ENCODE results near the gene BTG2. TPM values are rescaled to one million over a fixed set of nuclear protein-coding genes. Genes with fewer than 3 reads are reported as not detected.
"Not testable (repeated sequence)": the region's sequence is repeated elsewhere in the genome, so short reads cannot be mapped to it uniquely, and the experiment has no call there.

Gene BTG2
- total RNA-seq, 4 donors from 2014 or later, result 41.9 to 82.1 (median 51.9) TPM

DNA sequence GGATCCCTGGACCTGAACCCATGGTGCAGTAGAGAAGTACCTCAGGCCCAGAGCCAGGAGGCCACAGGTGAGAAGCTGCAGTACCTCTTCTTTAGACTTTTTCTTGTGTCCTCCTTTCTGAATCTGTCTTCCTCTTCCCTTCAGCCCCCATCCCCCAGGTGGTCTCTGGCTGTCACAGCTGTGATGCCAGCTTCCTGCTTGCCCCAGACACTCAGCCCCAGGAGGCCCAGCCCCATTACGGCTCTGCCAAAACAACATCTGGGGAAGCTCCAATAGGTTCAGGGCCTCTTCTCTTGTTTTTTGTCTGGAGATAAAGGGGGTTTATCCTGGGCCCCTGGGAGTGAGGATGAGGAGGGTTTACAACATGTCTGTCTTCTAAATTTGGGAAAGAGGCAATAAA lies 9.5 kb upstream of the BTG2 start:
- H3K27me3 ChIP-seq, result no peaks in the 10 kb centered on the region
- H3K4me1 ChIP-seq, result peaks cover 7 to 9% of the 10 kb centered on the region in 2 donors
- intact Hi-C loops (cut with DNase I), result no loop called here
- H3K4me3 ChIP-seq (replicated peaks in 1 of 3), result no peak overlapping the region
- 95 to 100% methylated on average over 1 of the region's 1 CpG for WGBS, 2 donors
- no peaks in the 10 kb centered on the region for H3K9me3 ChIP-seq
- no peak for TF ChIP-seq POLR2A (IDR thresholded peaks at IDR 0.05)
- TF ChIP-seq, protein P1, sequence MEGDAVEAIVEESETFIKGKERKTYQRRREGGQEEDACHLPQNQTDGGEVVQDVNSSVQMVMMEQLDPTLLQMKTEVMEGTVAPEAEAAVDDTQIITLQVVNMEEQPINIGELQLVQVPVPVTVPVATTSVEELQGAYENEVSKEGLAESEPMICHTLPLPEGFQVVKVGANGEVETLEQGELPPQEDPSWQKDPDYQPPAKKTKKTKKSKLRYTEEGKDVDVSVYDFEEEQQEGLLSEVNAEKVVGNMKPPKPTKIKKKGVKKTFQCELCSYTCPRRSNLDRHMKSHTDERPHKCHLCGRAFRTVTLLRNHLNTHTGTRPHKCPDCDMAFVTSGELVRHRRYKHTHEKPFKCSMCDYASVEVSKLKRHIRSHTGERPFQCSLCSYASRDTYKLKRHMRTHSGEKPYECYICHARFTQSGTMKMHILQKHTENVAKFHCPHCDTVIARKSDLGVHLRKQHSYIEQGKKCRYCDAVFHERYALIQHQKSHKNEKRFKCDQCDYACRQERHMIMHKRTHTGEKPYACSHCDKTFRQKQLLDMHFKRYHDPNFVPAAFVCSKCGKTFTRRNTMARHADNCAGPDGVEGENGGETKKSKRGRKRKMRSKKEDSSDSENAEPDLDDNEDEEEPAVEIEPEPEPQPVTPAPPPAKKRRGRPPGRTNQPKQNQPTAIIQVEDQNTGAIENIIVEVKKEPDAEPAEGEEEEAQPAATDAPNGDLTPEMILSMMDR (IDR thresholded peaks at IDR 0.05), result no peak
- H3K36me3 ChIP-seq, result no peaks in the 10 kb centered on the region
- no peak overlapping the region for H3K27ac ChIP-seq
- DNase-seq, result no peak

GRCh38 chr1:203296460-203297073 lies 8.8 kb upstream of the BTG2 start:
- Histone ChIP-seq H3K27me3 (no peaks in the 10 kb centered on the region), H3K36me3 (no peaks in the 10 kb centered on the region), H3K4me1 (peaks cover 0 to 1% of the 10 kb centered on the region in 2 donors), H3K4me3 (replicated peaks in 1 of 3) (no peak overlapping the region), H3K27ac (no peak overlapping the region), H3K9me3 (no peaks in the 10 kb centered on the region)
- no peak for DNase-seq
- no peak for TF ChIP-seq POLR2A (IDR thresholded peaks at IDR 0.05)
- TF ChIP-seq, protein P1 (IDR thresholded peaks at IDR 0.05), result no peak
- intact Hi-C loops (cut with DNase I), result no loop called here
- WGBS, 2 donors, result 89 to 94% methylated on average over 7 of the region's 7 CpGs

DNA sequence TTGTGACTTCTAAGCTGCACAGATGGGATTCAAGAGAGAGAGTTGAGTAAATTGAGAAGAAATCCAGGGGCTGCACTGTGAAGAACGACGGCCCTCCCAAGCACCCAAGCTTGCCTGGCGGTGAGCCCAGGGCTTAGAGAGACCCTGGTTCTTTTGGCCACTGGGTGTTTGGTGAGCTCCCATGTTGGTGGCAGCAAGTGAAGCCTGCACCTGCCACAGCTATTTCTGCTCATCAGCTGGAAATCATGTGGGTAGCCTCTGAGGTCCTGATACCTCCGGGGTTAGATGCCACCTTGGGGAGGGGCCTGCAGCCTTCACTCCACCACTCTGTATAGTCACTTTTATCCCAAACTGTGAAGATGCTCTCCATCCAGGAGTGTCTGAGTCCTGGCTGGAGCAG lies 6.2 kb upstream of the BTG2 start:
- H3K27ac ChIP-seq, result no peak overlapping the region
- H3K4me1 ChIP-seq, result no peaks in the 10 kb centered on the region
- H3K4me3 ChIP-seq (replicated peaks in 1 of 3), result no peak overlapping the region
- intact Hi-C loops (cut with DNase I), result no loop called here
- no peaks in the 10 kb centered on the region for H3K9me3 ChIP-seq
- H3K27me3 ChIP-seq, result no peaks in the 10 kb centered on the region
- TF ChIP-seq POLR2A (IDR thresholded peaks at IDR 0.05), result no peak
- TF ChIP-seq, protein P1 (IDR thresholded peaks at IDR 0.05), result no peak
- no peak for DNase-seq
- 79 to 85% methylated on average over 4 of the region's 4 CpGs for WGBS, 2 donors
- H3K36me3 ChIP-seq, result no peaks in the 10 kb centered on the region

DNA sequence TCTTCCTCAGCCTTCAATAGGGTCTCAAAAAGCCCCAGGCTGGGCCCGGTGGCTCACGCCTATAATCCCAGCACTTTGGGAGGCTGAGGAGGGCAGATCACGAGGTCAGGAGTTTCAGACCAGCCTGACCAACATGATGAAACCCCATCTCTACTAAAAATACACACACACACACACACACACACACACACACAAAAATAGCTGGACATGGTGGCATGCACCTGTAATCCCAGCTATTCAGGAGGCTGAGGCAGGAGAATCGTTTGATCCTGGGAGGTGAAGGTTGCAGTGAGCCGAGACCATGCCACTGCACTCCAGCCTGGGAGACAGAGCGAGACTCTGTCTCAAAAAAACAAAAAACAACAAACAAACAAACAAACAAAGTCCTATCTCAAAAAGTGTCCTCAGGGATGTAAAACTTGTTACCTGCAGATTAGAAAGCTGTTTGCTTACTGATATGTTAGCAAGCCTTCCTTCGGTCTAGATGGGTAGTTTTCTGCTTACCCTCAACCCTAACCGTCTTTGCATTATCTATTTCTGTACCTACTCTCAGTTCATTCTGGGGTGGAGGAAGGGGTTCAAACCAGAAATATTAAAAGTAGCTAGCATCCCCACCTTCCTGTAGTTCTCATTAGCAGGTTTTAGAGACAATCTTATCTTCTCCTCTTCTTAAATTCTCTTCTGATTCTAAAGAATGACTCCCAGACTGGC lies 5.4 kb upstream of the BTG2 start:
- H3K4me3 ChIP-seq (replicated peaks in 1 of 3); H3K9me3 ChIP-seq; H3K4me1 ChIP-seq; intact Hi-C loops (cut with DNase I); H3K27ac ChIP-seq; DNase-seq; H3K27me3 ChIP-seq; H3K36me3 ChIP-seq: not testable (repeated sequence)
- 90 to 94% methylated on average over 8 of the region's 8 CpGs for WGBS, 2 donors

- Histone ChIP-seq H3K9me3 (no peaks in the 10 kb centered on the region), H3K36me3 (peaks cover 0 to 2% of the 10 kb centered on the region in 2 donors), H3K4me3 (replicated peaks in 1 of 3) (no peak overlapping the region), H3K4me1 (peaks cover 4 to 8% of the 10 kb centered on the region in 2 donors), H3K27ac (no peak overlapping the region), H3K27me3 (no peaks in the 10 kb centered on the region)
- WGBS, 2 donors, result 75 to 78% methylated on average over 11 of the region's 11 CpGs
- no peak for DNase-seq
- intact Hi-C loops (cut with DNase I), result no loop called here
- TF ChIP-seq, protein P1 (IDR thresholded peaks at IDR 0.05), result no peak
- no peak for TF ChIP-seq POLR2A (IDR thresholded peaks at IDR 0.05)
Measured at GRCh38 chr1:203300441-203301330, 4.6 kb upstream of the BTG2 start.

All from thyroid gland (tissue), 4 donors.